Measurements from ENCODE around the gene APLP2. TPM values are rescaled to one million over a fixed set of nuclear protein-coding genes. Genes with fewer than 3 reads are reported as not detected.

The APLP2 gene
- total and polyA plus RNA-seq, 2 of the 13 experiments (the other 11 are each of a cell fraction or from before 2014, with no cell fraction given), result 315 to 594 TPM

- TF ChIP-seq, protein P1, sequence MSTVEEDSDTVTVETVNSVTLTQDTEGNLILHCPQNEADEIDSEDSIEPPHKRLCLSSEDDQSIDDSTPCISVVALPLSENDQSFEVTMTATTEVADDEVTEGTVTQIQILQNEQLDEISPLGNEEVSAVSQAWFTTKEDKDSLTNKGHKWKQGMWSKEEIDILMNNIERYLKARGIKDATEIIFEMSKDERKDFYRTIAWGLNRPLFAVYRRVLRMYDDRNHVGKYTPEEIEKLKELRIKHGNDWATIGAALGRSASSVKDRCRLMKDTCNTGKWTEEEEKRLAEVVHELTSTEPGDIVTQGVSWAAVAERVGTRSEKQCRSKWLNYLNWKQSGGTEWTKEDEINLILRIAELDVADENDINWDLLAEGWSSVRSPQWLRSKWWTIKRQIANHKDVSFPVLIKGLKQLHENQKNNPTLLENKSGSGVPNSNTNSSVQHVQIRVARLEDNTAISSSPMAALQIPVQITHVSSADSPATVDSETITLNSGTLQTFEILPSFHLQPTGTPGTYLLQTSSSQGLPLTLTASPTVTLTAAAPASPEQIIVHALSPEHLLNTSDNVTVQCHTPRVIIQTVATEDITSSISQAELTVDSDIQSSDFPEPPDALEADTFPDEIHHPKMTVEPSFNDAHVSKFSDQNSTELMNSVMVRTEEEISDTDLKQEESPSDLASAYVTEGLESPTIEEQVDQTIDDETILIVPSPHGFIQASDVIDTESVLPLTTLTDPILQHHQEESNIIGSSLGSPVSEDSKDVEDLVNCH (CRISPR knock-in tag; IDR thresholded peaks at IDR 0.05), result no peak
- no peak for TF ChIP-seq ELF4 (CRISPR knock-in tag; IDR thresholded peaks at IDR 0.05; ENCODE audit: borderline replicate concordance)
- no peak for TF ChIP-seq ZNF180 (CRISPR knock-in tag; IDR thresholded peaks at IDR 0.05; ENCODE audit: borderline replicate concordance, low read depth)
- no peak for TF ChIP-seq SP2 (CRISPR knock-in tag; IDR thresholded peaks at IDR 0.05)
- TF ChIP-seq, protein P2, sequence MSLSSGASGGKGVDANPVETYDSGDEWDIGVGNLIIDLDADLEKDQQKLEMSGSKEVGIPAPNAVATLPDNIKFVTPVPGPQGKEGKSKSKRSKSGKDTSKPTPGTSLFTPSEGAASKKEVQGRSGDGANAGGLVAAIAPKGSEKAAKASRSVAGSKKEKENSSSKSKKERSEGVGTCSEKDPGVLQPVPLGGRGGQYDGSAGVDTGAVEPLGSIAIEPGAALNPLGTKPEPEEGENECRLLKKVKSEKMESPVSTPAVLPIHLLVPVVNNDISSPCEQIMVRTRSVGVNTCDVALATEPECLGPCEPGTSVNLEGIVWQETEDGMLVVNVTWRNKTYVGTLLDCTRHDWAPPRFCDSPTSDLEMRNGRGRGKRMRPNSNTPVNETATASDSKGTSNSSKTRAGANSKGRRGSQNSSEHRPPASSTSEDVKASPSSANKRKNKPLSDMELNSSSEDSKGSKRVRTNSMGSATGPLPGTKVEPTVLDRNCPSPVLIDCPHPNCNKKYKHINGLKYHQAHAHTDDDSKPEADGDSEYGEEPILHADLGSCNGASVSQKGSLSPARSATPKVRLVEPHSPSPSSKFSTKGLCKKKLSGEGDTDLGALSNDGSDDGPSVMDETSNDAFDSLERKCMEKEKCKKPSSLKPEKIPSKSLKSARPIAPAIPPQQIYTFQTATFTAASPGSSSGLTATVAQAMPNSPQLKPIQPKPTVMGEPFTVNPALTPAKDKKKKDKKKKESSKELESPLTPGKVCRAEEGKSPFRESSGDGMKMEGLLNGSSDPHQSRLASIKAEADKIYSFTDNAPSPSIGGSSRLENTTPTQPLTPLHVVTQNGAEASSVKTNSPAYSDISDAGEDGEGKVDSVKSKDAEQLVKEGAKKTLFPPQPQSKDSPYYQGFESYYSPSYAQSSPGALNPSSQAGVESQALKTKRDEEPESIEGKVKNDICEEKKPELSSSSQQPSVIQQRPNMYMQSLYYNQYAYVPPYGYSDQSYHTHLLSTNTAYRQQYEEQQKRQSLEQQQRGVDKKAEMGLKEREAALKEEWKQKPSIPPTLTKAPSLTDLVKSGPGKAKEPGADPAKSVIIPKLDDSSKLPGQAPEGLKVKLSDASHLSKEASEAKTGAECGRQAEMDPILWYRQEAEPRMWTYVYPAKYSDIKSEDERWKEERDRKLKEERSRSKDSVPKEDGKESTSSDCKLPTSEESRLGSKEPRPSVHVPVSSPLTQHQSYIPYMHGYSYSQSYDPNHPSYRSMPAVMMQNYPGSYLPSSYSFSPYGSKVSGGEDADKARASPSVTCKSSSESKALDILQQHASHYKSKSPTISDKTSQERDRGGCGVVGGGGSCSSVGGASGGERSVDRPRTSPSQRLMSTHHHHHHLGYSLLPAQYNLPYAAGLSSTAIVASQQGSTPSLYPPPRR (CRISPR knock-in tag; IDR thresholded peaks at IDR 0.05; ENCODE audit: borderline replicate concordance), result no peak
- no peak for TF ChIP-seq ATF7 (IDR thresholded peaks at IDR 0.05)
- no peak for TF ChIP-seq ATF7 (CRISPR knock-in tag; IDR thresholded peaks at IDR 0.05)
- no peak; the same call in 1 of the 2 replicates for TF ChIP-seq ZNF275 (CRISPR knock-in tag; IDR thresholded peaks at IDR 0.05; ENCODE audit: borderline replicate concordance)
- TF ChIP-seq ZNF205 (CRISPR knock-in tag; IDR thresholded peaks at IDR 0.05), result no peak
- TF ChIP-seq, protein P3, sequence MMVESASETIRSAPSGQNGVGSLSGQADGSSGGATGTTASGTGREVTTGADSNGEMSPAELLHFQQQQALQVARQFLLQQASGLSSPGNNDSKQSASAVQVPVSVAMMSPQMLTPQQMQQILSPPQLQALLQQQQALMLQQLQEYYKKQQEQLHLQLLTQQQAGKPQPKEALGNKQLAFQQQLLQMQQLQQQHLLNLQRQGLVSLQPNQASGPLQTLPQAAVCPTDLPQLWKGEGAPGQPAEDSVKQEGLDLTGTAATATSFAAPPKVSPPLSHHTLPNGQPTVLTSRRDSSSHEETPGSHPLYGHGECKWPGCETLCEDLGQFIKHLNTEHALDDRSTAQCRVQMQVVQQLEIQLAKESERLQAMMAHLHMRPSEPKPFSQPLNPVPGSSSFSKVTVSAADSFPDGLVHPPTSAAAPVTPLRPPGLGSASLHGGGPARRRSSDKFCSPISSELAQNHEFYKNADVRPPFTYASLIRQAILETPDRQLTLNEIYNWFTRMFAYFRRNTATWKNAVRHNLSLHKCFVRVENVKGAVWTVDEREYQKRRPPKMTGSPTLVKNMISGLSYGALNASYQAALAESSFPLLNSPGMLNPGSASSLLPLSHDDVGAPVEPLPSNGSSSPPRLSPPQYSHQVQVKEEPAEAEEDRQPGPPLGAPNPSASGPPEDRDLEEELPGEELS (CRISPR knock-in tag; IDR thresholded peaks at IDR 0.05), result peak; percentile 30; the same call in 1 of the 2 replicates
- 0 out of 2 replicates have a peak, but pooled peaks have one; percentile 27 for TF ChIP-seq CAMTA2 (CRISPR knock-in tag; IDR thresholded peaks at IDR 0.05; ENCODE audit: borderline replicate concordance)
- TF ChIP-seq NFKB2 (CRISPR knock-in tag; IDR thresholded peaks at IDR 0.05; ENCODE audit: borderline replicate concordance), result peak; percentile 65; the same call in 1 of the 2 replicates
- no peak for TF ChIP-seq MTERF4 (CRISPR knock-in tag; IDR thresholded peaks at IDR 0.05)
- TF ChIP-seq, protein P4, sequence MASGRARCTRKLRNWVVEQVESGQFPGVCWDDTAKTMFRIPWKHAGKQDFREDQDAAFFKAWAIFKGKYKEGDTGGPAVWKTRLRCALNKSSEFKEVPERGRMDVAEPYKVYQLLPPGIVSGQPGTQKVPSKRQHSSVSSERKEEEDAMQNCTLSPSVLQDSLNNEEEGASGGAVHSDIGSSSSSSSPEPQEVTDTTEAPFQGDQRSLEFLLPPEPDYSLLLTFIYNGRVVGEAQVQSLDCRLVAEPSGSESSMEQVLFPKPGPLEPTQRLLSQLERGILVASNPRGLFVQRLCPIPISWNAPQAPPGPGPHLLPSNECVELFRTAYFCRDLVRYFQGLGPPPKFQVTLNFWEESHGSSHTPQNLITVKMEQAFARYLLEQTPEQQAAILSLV (CRISPR knock-in tag; IDR thresholded peaks at IDR 0.05; ENCODE audit: borderline replicate concordance), result no peak
Measured at GRCh38 chr11:130163346-130164220, 93.9 kb downstream of the APLP2 start (continued).

All from HepG2 (cell line).